ENCODE measurements around the gene SEMA4D.

Gene SEMA4D

DNA sequence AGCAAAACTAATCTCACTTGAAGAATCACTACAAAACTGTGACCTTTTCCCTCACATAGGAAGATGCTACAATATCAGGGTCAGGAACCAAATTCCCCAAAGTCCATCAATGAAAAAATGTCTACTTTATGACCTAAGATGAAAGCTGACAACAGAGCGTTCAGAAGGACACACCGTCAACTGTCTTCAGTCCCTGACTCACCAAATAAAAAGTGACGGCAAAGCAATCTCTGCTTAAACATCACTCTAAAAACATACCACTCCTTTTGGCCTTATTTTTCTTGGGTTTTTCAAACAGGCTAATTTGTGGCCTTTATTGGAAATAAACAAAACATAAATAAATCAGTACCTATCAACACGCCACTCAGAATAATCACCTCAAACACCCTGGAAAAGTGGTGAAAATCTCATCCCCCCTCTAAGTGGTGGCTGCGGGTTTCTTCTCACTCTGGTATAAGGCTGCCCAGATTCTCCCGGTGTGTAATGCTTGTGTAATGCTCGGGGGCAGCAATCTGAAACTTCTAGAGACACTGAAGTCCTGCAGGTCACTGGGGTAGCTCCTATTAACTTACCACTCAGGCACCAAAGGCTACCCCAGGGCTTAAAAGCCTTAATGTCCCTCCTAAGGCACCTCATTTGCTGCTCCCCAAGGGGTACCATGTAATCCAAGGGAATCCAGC is 29.5 kb downstream of the SEMA4D start:
- Mint-ChIP-seq H3K9me3 (no peaks in the 10 kb centered on the region), H3K4me3 (peak overlapping the region in 1 of 3 experiments; percentile 20), H3K27ac (peak overlapping the region; percentile 54 to 96 (median 78)), H3K27me3 (ENCODE audit: low read depth) (peaks cover 4% of the 10 kb centered on the region), H3K4me1 (no peaks in the 10 kb centered on the region), H3K36me3 (ENCODE audit: low read depth) (no peaks in the 10 kb centered on the region)
- TF ChIP-seq CTCF (IDR thresholded peaks at IDR 0.05; ENCODE audit: unreplicated experiment in 3 of 3), result no peak

DNA sequence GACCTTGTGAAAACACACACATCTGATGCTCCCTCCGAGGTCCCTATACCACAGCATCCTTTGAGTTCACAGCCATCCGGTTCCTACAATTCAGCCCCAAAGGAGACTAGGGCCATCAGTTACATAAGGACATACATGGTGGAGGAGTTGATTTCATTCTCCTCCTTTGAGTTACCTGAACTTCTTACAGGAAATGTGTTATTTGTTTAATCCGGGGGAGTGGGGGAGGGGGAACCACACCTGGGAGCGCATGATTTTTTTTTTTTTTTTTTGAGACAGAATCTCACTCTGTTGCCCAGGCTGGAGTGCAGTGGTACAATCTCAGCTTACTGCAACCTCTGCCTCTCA is 30.7 kb downstream of the SEMA4D start:
- peak overlapping the region; percentile 80 to 96 (median 88) for H3K27ac Mint-ChIP-seq
- H3K4me3 Mint-ChIP-seq, result no peak overlapping the region
- no peaks in the 10 kb centered on the region for H3K36me3 Mint-ChIP-seq (ENCODE audit: low read depth)
- no peaks in the 10 kb centered on the region for H3K9me3 Mint-ChIP-seq
- TF ChIP-seq CTCF (IDR thresholded peaks at IDR 0.05; ENCODE audit: unreplicated experiment in 3 of 3), result no peak
- H3K4me1 Mint-ChIP-seq, result no peaks in the 10 kb centered on the region
- H3K27me3 Mint-ChIP-seq (ENCODE audit: low read depth), result peaks cover 4% of the 10 kb centered on the region

GRCh38 chr9:89466451-89467277 is 31.2 kb downstream of the SEMA4D start:
- no peaks in the 10 kb centered on the region for H3K4me1 Mint-ChIP-seq
- H3K36me3 Mint-ChIP-seq (ENCODE audit: low read depth), result no peaks in the 10 kb centered on the region
- peak overlapping the region in 1 of 3 experiments; percentile 18 for H3K4me3 Mint-ChIP-seq
- H3K27me3 Mint-ChIP-seq (ENCODE audit: low read depth), result peaks cover 4% of the 10 kb centered on the region
- no peak for TF ChIP-seq CTCF (IDR thresholded peaks at IDR 0.05; ENCODE audit: unreplicated experiment in 3 of 3)
- no peaks in the 10 kb centered on the region for H3K9me3 Mint-ChIP-seq
- H3K27ac Mint-ChIP-seq, result peak overlapping the region; percentile 80 to 96 (median 88)

- H3K36me3 Mint-ChIP-seq (ENCODE audit: low read depth), result no peaks in the 10 kb centered on the region
These were observed 32.1 kb downstream of the SEMA4D start for GRCh38 chr9:89465726-89466308.

GRCh38 chr9:89465001-89465451 is 32.9 kb downstream of the SEMA4D start:
- no peaks in the 10 kb centered on the region for H3K36me3 Mint-ChIP-seq (ENCODE audit: low read depth)
- no peak for TF ChIP-seq CTCF (IDR thresholded peaks at IDR 0.05; ENCODE audit: unreplicated experiment in 3 of 3)
- H3K4me1 Mint-ChIP-seq, result peaks cover 4% of the 10 kb centered on the region
- peak overlapping the region; percentile 36 to 96 (median 88) for H3K27ac Mint-ChIP-seq
- H3K9me3 Mint-ChIP-seq, result no peaks in the 10 kb centered on the region
- peaks cover 6% of the 10 kb centered on the region for H3K27me3 Mint-ChIP-seq (ENCODE audit: low read depth)
- no peak overlapping the region for H3K4me3 Mint-ChIP-seq

More at GRCh38 chr9:89465726-89466308, 32.1 kb downstream of the SEMA4D start:
- Mint-ChIP-seq H3K27ac (peak overlapping the region; percentile 80 to 96 (median 88)), H3K9me3 (no peaks in the 10 kb centered on the region), H3K4me1 (no peaks in the 10 kb centered on the region), H3K27me3 (ENCODE audit: low read depth) (peaks cover 4% of the 10 kb centered on the region), H3K4me3 (peak overlapping the region in 1 of 3 experiments; percentile 18)
- TF ChIP-seq CTCF (IDR thresholded peaks at IDR 0.05; ENCODE audit: unreplicated experiment in 3 of 3), result no peak
